Central memory CD8-positive, alpha-beta T cell (primary cell): ENCODE data around the gene TPSB2.
A peak's percentile ranks its signal among the peaks of the same experiment; 100 is the strongest.
"Not testable (repeated sequence)": the region's sequence is repeated elsewhere in the genome, so short reads cannot be mapped to it uniquely, and the experiment has no call there.

Experiments
- ATAC-seq: fragments of 150-1000 bp; cut with Tn5 transposase; replicated peaks from 2 replicates; pipeline ENCODE4 v1.10.0; 2022; ENCODE audit warnings: mild to moderate bottlenecking, moderate FRiP score, moderate number of reproducible peaks; ENCODE audit not compliant: poor library complexity, severe bottlenecking; ENCODE audit errors: extremely low read depth
- DNase-seq, 2 donors: peaks; one replicate each; pipeline ENCODE4 v3.0.0; 2021; ENCODE audit warnings: low spot score in 2 of 2
- H3K27ac Mint-ChIP-seq: one replicate; pipeline ENCODE4 v1.8.0; 2022; ENCODE audit warnings: low read depth, mild to moderate bottlenecking, moderate library complexity, mixed read lengths
- H3K27me3 Mint-ChIP-seq: one replicate; pipeline ENCODE4 v1.8.0; 2022; ENCODE audit warnings: mixed read lengths
- H3K36me3 Mint-ChIP-seq: one replicate; pipeline ENCODE4 v1.8.0; 2022; ENCODE audit warnings: mild to moderate bottlenecking, moderate library complexity, mixed read lengths; ENCODE audit not compliant: insufficient read depth
- H3K4me1 Mint-ChIP-seq: one replicate; pipeline ENCODE4 v1.8.0; 2022; ENCODE audit warnings: mixed read lengths
- H3K4me3 Mint-ChIP-seq: one replicate; pipeline ENCODE4 v1.8.0; 2022; ENCODE audit warnings: mild to moderate bottlenecking, moderate library complexity, mixed read lengths
- H3K9me3 Mint-ChIP-seq: one replicate; pipeline ENCODE4 v1.8.0; 2022; ENCODE audit warnings: mixed read lengths

Gene TPSB2

GRCh38 chr16:1243907-1244850, 14.2 kb upstream of the TPSB2 start:
- ATAC-seq, DNase-seq, H3K9me3 Mint-ChIP-seq, H3K27ac Mint-ChIP-seq, H3K4me3 Mint-ChIP-seq, H3K4me1 Mint-ChIP-seq, H3K36me3 Mint-ChIP-seq: not testable (repeated sequence)
- H3K27me3 Mint-ChIP-seq, result peaks cover 13% of the 10 kb centered on the region

- peaks cover 13% of the 10 kb centered on the region for H3K27me3 Mint-ChIP-seq
- not testable (repeated sequence) for H3K36me3 Mint-ChIP-seq, DNase-seq, ATAC-seq, H3K4me3 Mint-ChIP-seq, H3K27ac Mint-ChIP-seq, H3K9me3 Mint-ChIP-seq, H3K4me1 Mint-ChIP-seq
Observed at GRCh38 chr16:1243363-1243762, 13.4 kb upstream of the TPSB2 start.

GRCh38 chr16:1241081-1241480, 11.1 kb upstream of the TPSB2 start:
- not testable (repeated sequence) for H3K4me3 Mint-ChIP-seq, H3K27ac Mint-ChIP-seq, ATAC-seq, H3K4me1 Mint-ChIP-seq, H3K36me3 Mint-ChIP-seq, DNase-seq, H3K9me3 Mint-ChIP-seq
- peaks cover 12% of the 10 kb centered on the region for H3K27me3 Mint-ChIP-seq

- not testable (repeated sequence) for H3K27me3 Mint-ChIP-seq, H3K36me3 Mint-ChIP-seq, H3K4me1 Mint-ChIP-seq, ATAC-seq, H3K4me3 Mint-ChIP-seq, H3K27ac Mint-ChIP-seq, DNase-seq, H3K9me3 Mint-ChIP-seq
Observed at GRCh38 chr16:1240436-1240835, 10.5 kb upstream of the TPSB2 start, which contains the start of gene TPSAB1. TPSAB1 (plus strand) TSS chr16:1240705; CDS start chr16:1240939, 234 bp downstream.

GRCh38 chr16:1239575-1239974, 9.6 kb upstream of the TPSB2 start:
- not testable (repeated sequence) for H3K36me3 Mint-ChIP-seq, ATAC-seq, H3K9me3 Mint-ChIP-seq, DNase-seq, H3K4me1 Mint-ChIP-seq, H3K27ac Mint-ChIP-seq, H3K27me3 Mint-ChIP-seq, H3K4me3 Mint-ChIP-seq

- not testable (repeated sequence) for H3K27ac Mint-ChIP-seq, ATAC-seq, H3K36me3 Mint-ChIP-seq, H3K27me3 Mint-ChIP-seq, H3K4me3 Mint-ChIP-seq, H3K9me3 Mint-ChIP-seq, DNase-seq, H3K4me1 Mint-ChIP-seq
Observed at GRCh38 chr16:1238909-1239308, 8.9 kb upstream of the TPSB2 start.

GRCh38 chr16:1237990-1238389, 8.0 kb upstream of the TPSB2 start:
- no peak overlapping the region for H3K4me3 Mint-ChIP-seq
- ATAC-seq (no peak), DNase-seq (no peak)
- H3K27me3 Mint-ChIP-seq, result no peaks in the 10 kb centered on the region
- no peak overlapping the region for H3K27ac Mint-ChIP-seq
- H3K9me3 Mint-ChIP-seq, result no peaks in the 10 kb centered on the region
- H3K4me1 Mint-ChIP-seq, result no peaks in the 10 kb centered on the region
- no peaks in the 10 kb centered on the region for H3K36me3 Mint-ChIP-seq

GRCh38 chr16:1236659-1237058, 6.7 kb upstream of the TPSB2 start:
- H3K36me3 Mint-ChIP-seq, H3K27me3 Mint-ChIP-seq, H3K4me1 Mint-ChIP-seq, H3K4me3 Mint-ChIP-seq, H3K27ac Mint-ChIP-seq, DNase-seq, H3K9me3 Mint-ChIP-seq: not testable (repeated sequence)
- peak; percentile 53 for ATAC-seq

GRCh38 chr16:1232049-1232748, 2.2 kb upstream of the TPSB2 start:
- not testable (repeated sequence) for H3K36me3 Mint-ChIP-seq, H3K27ac Mint-ChIP-seq, ATAC-seq, H3K4me3 Mint-ChIP-seq, H3K9me3 Mint-ChIP-seq, DNase-seq, H3K4me1 Mint-ChIP-seq, H3K27me3 Mint-ChIP-seq

GRCh38 chr16:1231301-1231700, 1.3 kb upstream of the TPSB2 start:
- not testable (repeated sequence) for H3K27ac Mint-ChIP-seq, H3K36me3 Mint-ChIP-seq, H3K4me1 Mint-ChIP-seq, H3K4me3 Mint-ChIP-seq, H3K9me3 Mint-ChIP-seq, H3K27me3 Mint-ChIP-seq, DNase-seq, ATAC-seq

- DNase-seq, ATAC-seq, H3K36me3 Mint-ChIP-seq, H3K27me3 Mint-ChIP-seq, H3K27ac Mint-ChIP-seq, H3K4me1 Mint-ChIP-seq, H3K9me3 Mint-ChIP-seq, H3K4me3 Mint-ChIP-seq: not testable (repeated sequence)
Observed at GRCh38 chr16:1230471-1231212, 658 bp upstream of the TPSB2 start.

- not testable (repeated sequence) for H3K4me3 Mint-ChIP-seq, H3K9me3 Mint-ChIP-seq, H3K36me3 Mint-ChIP-seq, H3K27ac Mint-ChIP-seq, DNase-seq, ATAC-seq, H3K4me1 Mint-ChIP-seq, H3K27me3 Mint-ChIP-seq
Observed at GRCh38 chr16:1229476-1229875, 508 bp downstream of the TPSB2 start.
